ENCODE measurements around the gene KRTAP5-2.
A peak's percentile ranks its signal among the peaks of the same experiment; 100 is the strongest.

Gene KRTAP5-2

GRCh38 chr11:1560002-1560648, 38.0 kb downstream of the KRTAP5-2 start:
- Histone ChIP-seq H3K36me3 (replicated peaks) (peaks cover 5% of the 10 kb centered on the region), H3K4me3 (ENCODE audit: low read depth, low read length) (no peak overlapping the region), H3K27me3 (replicated peaks) (no peaks in the 10 kb centered on the region), H3K27ac (no peak overlapping the region)
- TF ChIP-seq CTCF (IDR thresholded peaks at IDR 0.05; ENCODE audit: low read depth, low read length, missing control alignments): no peak
- DNase-seq: no peak
- in situ Hi-C loops (cut with HindIII; ENCODE audit: low pct_ligation_motif_present, low sequenced_read_pairs): no loop called here

GRCh38 chr11:1559111-1559951, 38.8 kb downstream of the KRTAP5-2 start:
- no peak for DNase-seq
- Histone ChIP-seq H3K27ac (no peak overlapping the region), H3K27me3 (replicated peaks) (no peaks in the 10 kb centered on the region), H3K4me3 (ENCODE audit: low read depth, low read length) (no peak overlapping the region), H3K36me3 (replicated peaks) (peaks cover 5% of the 10 kb centered on the region)
- TF ChIP-seq CTCF (IDR thresholded peaks at IDR 0.05; ENCODE audit: low read depth, low read length, missing control alignments): no peak
- in situ Hi-C loops (cut with HindIII; ENCODE audit: low pct_ligation_motif_present, low sequenced_read_pairs): no loop called here

- no peak for DNase-seq
- in situ Hi-C loops (cut with HindIII; ENCODE audit: low pct_ligation_motif_present, low sequenced_read_pairs): no loop called here
- Histone ChIP-seq H3K4me3 (ENCODE audit: low read depth, low read length) (no peak overlapping the region), H3K36me3 (replicated peaks) (peaks cover 5% of the 10 kb centered on the region), H3K27me3 (replicated peaks) (no peaks in the 10 kb centered on the region), H3K27ac (no peak overlapping the region)
- TF ChIP-seq CTCF (IDR thresholded peaks at IDR 0.05; ENCODE audit: low read depth, low read length, missing control alignments): no peak
These were observed 39.4 kb downstream of the KRTAP5-2 start for GRCh38 chr11:1558775-1559110.

- in situ Hi-C loops (cut with HindIII; ENCODE audit: low pct_ligation_motif_present, low sequenced_read_pairs): no loop called here
- no peak for TF ChIP-seq CTCF (IDR thresholded peaks at IDR 0.05; ENCODE audit: low read depth, low read length, missing control alignments)
- Histone ChIP-seq H3K4me3 (ENCODE audit: low read depth, low read length) (no peak overlapping the region), H3K27ac (no peak overlapping the region), H3K27me3 (replicated peaks) (no peaks in the 10 kb centered on the region), H3K36me3 (replicated peaks) (peaks cover 5% of the 10 kb centered on the region)
- peak; percentile 35 for DNase-seq
These were observed 40.0 kb downstream of the KRTAP5-2 start for GRCh38 chr11:1557904-1558774.

GRCh38 chr11:1557051-1557884, 40.8 kb downstream of the KRTAP5-2 start:
- Histone ChIP-seq H3K27me3 (replicated peaks) (no peaks in the 10 kb centered on the region), H3K4me3 (ENCODE audit: low read depth, low read length) (no peak overlapping the region), H3K27ac (no peak overlapping the region), H3K36me3 (replicated peaks) (peaks cover 5% of the 10 kb centered on the region)
- in situ Hi-C loops (cut with HindIII; ENCODE audit: low pct_ligation_motif_present, low sequenced_read_pairs): no loop called here
- TF ChIP-seq CTCF (IDR thresholded peaks at IDR 0.05; ENCODE audit: low read depth, low read length, missing control alignments): no peak
- no peak for DNase-seq
